WTC11 (cell line): ENCODE results near the gene ORAI2. TPM values are rescaled to one million over a fixed set of nuclear protein-coding genes. Genes with fewer than 3 reads are reported as not detected.

Experiments
- ATAC-seq: fragments of 200-7000 bp; cut with Tn5 transposase; 2 replicates; pipeline ENCODE4 v1.10.0; 2021; ENCODE audit warnings: mild to moderate bottlenecking, moderate library complexity
- CTCF ChIA-PET: fragments of 300-600 bp; sonication (Branson Sonifier 250); formaldehyde crosslinking; loops from one replicate; lab custom pipeline; 2021; ENCODE audit warnings: antibody characterized with exemption; lab: Charles Lee
- POLR2A ChIA-PET: fragments of 350-600 bp; sonication (Branson Sonifier 250); formaldehyde crosslinking; loops from one replicate; lab custom pipeline; 2021; ENCODE audit warnings: antibody characterized with exemption; lab: Charles Lee
- DNase-seq: peaks from one replicate; pipeline ENCODE4 v3.0.0; 2021; ENCODE audit warnings: low spot score
- H3K27ac Mint-ChIP-seq: 2 replicates; pipeline ENCODE4 v1.8.0; 2021; ENCODE audit warnings: mixed read lengths
- H3K27me3 Mint-ChIP-seq: 2 replicates; pipeline ENCODE4 v1.8.0; 2021; ENCODE audit warnings: low read depth, mild to moderate bottlenecking, moderate library complexity, mixed read lengths
- H3K36me3 Mint-ChIP-seq: 2 replicates; pipeline ENCODE4 v1.8.0; 2021; ENCODE audit warnings: mixed read lengths
- H3K4me1 Mint-ChIP-seq: 2 replicates; pipeline ENCODE4 v1.8.0; 2022; ENCODE audit warnings: mixed read lengths
- H3K4me3 Mint-ChIP-seq: 2 replicates; pipeline ENCODE4 v1.8.0; 2021; ENCODE audit warnings: mild to moderate bottlenecking, moderate library complexity, mixed read lengths
- H3K9me3 Mint-ChIP-seq: 2 replicates; pipeline ENCODE4 v1.8.0; 2021; ENCODE audit warnings: mixed read lengths
- CREB1 ChIP-seq: sonication (generic); formaldehyde crosslinking; IDR thresholded peaks from 2 replicates; pipeline ENCODE4 v1.8.0; 2023; ENCODE audit warnings: mild to moderate bottlenecking, missing genetic modification reagents
- FOXJ3 ChIP-seq: sonication (generic); formaldehyde crosslinking; IDR thresholded peaks from 2 replicates; pipeline ENCODE4 v1.9.0; 2021; ENCODE audit warnings: missing genetic modification reagents, mild to moderate bottlenecking, borderline replicate concordance
- PRRX2 ChIP-seq: fragments of 250-450 bp; sonication (Bioruptor Pico); IDR thresholded peaks from 2 replicates; pipeline ENCODE4 v1.8.0; 2021; ENCODE audit warnings: mild to moderate bottlenecking
- TP53 ChIP-seq: sonication (generic); formaldehyde crosslinking; IDR thresholded peaks from 2 replicates; pipeline ENCODE4 v1.8.1; 2023; ENCODE audit warnings: mild to moderate bottlenecking, missing genetic modification reagents
- ZNF121 ChIP-seq: sonication (generic); formaldehyde crosslinking; IDR thresholded peaks from 2 replicates; pipeline ENCODE4 v1.8.0; 2023; ENCODE audit warnings: missing genetic modification reagents
- ZNF317 ChIP-seq: sonication (generic); formaldehyde crosslinking; IDR thresholded peaks from 2 replicates; pipeline ENCODE4 v1.8.1; 2023; ENCODE audit warnings: low read depth, mild to moderate bottlenecking, moderate library complexity, missing genetic modification reagents, borderline replicate concordance
- total RNA-seq: library from RNA; stranded (reverse); gene quantifications from 3 replicates; pipeline ENCODE4 v1.2.3, GENCODE V29; 2021
- TF ChIP-seq, protein P1 (sequence below): sonication (generic); formaldehyde crosslinking; IDR thresholded peaks from 2 replicates; pipeline ENCODE4 v1.8.1; 2023; ENCODE audit warnings: mild to moderate bottlenecking, missing genetic modification reagents, moderate library complexity
- TF ChIP-seq, protein P2 (sequence below): sonication (generic); formaldehyde crosslinking; IDR thresholded peaks from 2 replicates; pipeline ENCODE4 v1.8.1; 2022; ENCODE audit warnings: low read depth, missing genetic modification reagents, borderline replicate concordance
- TF ChIP-seq, protein P3 (sequence below): fragments of 250-450 bp; sonication (Bioruptor Pico); IDR thresholded peaks from 2 replicates; pipeline ENCODE4 v1.9.0; 2021; ENCODE audit warnings: moderate library complexity, mild to moderate bottlenecking, inconsistent platforms, borderline replicate concordance
- TF ChIP-seq, protein P4 (sequence below): fragments of 250-450 bp; sonication (Bioruptor Pico); IDR thresholded peaks from 2 replicates; pipeline ENCODE4 v1.9.0; 2021; ENCODE audit warnings: mild to moderate bottlenecking
- TF ChIP-seq, protein P5 (sequence below): fragments of 250-450 bp; sonication (Bioruptor Pico); IDR thresholded peaks from 2 replicates; pipeline ENCODE4 v1.9.0; 2021; ENCODE audit warnings: mild to moderate bottlenecking
- TF ChIP-seq, protein P6 (sequence below): sonication (generic); formaldehyde crosslinking; IDR thresholded peaks from 2 replicates; pipeline ENCODE4 v1.8.0; 2023; ENCODE audit warnings: mild to moderate bottlenecking, missing genetic modification reagents

ORAI2 gene
- total RNA-seq, 1 experiment from 2014 or later = 22.2 TPM

DNA sequence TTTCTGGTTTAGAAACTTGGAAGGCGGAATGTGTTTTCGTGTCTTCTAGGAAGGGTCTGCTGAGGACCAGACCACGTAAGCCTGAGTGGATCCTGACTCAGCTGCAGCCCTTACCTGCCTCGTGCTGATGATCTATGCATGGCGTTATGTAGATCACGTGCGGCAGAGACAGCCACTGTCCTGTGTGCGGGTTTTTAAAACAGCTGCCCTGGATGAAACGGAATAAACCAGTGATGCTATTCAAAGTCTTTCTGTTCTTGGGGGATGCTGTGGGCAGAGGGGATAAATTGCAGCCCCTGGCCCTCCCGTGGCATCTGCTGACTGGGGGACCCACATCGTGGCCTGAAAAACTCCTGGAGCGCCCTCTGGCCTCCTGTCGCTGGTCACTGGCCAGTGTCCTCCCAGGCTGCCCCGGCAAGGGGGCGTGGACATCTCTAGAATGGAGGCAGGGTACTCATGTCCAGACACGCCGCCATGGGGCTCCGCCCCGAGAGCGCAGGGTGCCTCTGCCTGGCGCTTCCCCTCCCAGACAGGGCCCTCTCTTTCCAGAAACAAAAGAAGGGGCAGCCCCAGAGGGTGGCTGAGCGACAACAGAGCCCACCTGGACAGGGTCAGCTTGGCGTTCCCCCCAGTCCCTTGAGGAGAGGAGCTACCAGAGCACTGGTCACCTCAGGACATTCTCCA lies 18.1 kb downstream of the ORAI2 start:
- ATAC-seq = peak; percentile 65
- peaks cover 2% of the 10 kb centered on the region; the same call in 1 of the 2 replicates for H3K36me3 Mint-ChIP-seq
- DNase-seq = peak; percentile 55
- H3K9me3 Mint-ChIP-seq = no peaks in the 10 kb centered on the region
- H3K4me3 Mint-ChIP-seq = no peak overlapping the region
- H3K4me1 Mint-ChIP-seq = peaks cover 9% of the 10 kb centered on the region
- ChIA-PET CTCF (interaction anchor here (1.0 to 2.6 kb wide), 3 partner anchors 16 to 172 kb away, joined by 3 to 13 read pairs (median 4); no protein-coding TSS in a partner anchor), POLR2A (interaction anchor here (0.6 to 1.2 kb wide), 2 partner anchors 10 to 56 kb away, joined by 3 to 6 read pairs; partner anchors contain the start of gene PRKRIP1)
- H3K27me3 Mint-ChIP-seq = no peaks in the 10 kb centered on the region
- TF ChIP-seq, protein P1, sequence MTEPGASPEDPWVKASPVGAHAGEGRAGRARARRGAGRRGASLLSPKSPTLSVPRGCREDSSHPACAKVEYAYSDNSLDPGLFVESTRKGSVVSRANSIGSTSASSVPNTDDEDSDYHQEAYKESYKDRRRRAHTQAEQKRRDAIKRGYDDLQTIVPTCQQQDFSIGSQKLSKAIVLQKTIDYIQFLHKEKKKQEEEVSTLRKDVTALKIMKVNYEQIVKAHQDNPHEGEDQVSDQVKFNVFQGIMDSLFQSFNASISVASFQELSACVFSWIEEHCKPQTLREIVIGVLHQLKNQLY = no peak
- TF ChIP-seq, protein P2, sequence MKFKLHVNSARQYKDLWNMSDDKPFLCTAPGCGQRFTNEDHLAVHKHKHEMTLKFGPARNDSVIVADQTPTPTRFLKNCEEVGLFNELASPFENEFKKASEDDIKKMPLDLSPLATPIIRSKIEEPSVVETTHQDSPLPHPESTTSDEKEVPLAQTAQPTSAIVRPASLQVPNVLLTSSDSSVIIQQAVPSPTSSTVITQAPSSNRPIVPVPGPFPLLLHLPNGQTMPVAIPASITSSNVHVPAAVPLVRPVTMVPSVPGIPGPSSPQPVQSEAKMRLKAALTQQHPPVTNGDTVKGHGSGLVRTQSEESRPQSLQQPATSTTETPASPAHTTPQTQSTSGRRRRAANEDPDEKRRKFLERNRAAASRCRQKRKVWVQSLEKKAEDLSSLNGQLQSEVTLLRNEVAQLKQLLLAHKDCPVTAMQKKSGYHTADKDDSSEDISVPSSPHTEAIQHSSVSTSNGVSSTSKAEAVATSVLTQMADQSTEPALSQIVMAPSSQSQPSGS (CRISPR knock-in tag) = no peak
- no peak for TF ChIP-seq PRRX2 (CRISPR knock-in tag)
- TF ChIP-seq, protein P3, sequence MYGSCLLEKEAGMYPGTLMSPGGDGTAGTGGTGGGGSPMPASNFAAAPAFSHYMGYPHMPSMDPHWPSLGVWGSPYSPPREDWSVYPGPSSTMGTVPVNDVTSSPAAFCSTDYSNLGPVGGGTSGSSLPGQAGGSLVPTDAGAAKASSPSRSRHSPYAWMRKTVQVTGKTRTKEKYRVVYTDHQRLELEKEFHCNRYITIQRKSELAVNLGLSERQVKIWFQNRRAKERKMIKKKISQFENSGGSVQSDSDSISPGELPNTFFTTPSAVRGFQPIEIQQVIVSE (CRISPR knock-in tag) = no peak
- no peak for TF ChIP-seq CREB1 (CRISPR knock-in tag)
- TF ChIP-seq ZNF317 (CRISPR knock-in tag) = no peak
- TF ChIP-seq, protein P4, sequence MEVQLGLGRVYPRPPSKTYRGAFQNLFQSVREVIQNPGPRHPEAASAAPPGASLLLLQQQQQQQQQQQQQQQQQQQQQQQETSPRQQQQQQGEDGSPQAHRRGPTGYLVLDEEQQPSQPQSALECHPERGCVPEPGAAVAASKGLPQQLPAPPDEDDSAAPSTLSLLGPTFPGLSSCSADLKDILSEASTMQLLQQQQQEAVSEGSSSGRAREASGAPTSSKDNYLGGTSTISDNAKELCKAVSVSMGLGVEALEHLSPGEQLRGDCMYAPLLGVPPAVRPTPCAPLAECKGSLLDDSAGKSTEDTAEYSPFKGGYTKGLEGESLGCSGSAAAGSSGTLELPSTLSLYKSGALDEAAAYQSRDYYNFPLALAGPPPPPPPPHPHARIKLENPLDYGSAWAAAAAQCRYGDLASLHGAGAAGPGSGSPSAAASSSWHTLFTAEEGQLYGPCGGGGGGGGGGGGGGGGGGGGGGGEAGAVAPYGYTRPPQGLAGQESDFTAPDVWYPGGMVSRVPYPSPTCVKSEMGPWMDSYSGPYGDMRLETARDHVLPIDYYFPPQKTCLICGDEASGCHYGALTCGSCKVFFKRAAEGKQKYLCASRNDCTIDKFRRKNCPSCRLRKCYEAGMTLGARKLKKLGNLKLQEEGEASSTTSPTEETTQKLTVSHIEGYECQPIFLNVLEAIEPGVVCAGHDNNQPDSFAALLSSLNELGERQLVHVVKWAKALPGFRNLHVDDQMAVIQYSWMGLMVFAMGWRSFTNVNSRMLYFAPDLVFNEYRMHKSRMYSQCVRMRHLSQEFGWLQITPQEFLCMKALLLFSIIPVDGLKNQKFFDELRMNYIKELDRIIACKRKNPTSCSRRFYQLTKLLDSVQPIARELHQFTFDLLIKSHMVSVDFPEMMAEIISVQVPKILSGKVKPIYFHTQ (CRISPR knock-in tag) = no peak
- no peak for TF ChIP-seq FOXJ3 (CRISPR knock-in tag)
- TF ChIP-seq TP53 (CRISPR knock-in tag) = no peak
- TF ChIP-seq, protein P5, sequence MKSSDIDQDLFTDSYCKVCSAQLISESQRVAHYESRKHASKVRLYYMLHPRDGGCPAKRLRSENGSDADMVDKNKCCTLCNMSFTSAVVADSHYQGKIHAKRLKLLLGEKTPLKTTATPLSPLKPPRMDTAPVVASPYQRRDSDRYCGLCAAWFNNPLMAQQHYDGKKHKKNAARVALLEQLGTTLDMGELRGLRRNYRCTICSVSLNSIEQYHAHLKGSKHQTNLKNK = no peak
- H3K27ac Mint-ChIP-seq = no peak overlapping the region

DNA sequence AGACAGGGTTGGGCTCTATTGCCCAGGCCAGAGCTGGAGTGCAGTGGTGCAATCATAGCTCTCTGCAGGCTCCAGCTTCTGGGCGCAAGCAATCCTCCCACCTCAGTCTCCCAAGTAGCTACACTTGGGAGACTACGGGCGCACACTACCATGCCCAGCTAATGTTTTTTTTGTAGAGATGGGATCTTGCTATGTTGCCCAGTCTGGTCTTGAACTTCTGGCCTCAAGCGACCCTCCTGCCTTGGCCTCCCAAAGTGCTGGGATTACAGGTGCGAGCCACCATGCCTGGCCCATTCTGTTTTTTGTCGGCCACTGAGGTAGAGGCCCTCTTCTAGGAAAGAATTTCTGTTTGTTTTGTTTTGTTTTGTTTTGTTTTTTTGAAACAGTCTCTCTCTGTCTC lies 19.1 kb downstream of the ORAI2 start:
- no peak for ATAC-seq
- POLR2A ChIA-PET = interaction anchor here (1.2 kb wide), 1 partner anchor 11 kb away, joined by 6 read pairs; no protein-coding TSS in a partner anchor
- H3K4me1 Mint-ChIP-seq = peaks cover 9% of the 10 kb centered on the region
- no peaks in the 10 kb centered on the region for H3K9me3 Mint-ChIP-seq
- TF ChIP-seq ZNF121 (CRISPR knock-in tag) = peak; percentile 95
- TF ChIP-seq, protein P6, sequence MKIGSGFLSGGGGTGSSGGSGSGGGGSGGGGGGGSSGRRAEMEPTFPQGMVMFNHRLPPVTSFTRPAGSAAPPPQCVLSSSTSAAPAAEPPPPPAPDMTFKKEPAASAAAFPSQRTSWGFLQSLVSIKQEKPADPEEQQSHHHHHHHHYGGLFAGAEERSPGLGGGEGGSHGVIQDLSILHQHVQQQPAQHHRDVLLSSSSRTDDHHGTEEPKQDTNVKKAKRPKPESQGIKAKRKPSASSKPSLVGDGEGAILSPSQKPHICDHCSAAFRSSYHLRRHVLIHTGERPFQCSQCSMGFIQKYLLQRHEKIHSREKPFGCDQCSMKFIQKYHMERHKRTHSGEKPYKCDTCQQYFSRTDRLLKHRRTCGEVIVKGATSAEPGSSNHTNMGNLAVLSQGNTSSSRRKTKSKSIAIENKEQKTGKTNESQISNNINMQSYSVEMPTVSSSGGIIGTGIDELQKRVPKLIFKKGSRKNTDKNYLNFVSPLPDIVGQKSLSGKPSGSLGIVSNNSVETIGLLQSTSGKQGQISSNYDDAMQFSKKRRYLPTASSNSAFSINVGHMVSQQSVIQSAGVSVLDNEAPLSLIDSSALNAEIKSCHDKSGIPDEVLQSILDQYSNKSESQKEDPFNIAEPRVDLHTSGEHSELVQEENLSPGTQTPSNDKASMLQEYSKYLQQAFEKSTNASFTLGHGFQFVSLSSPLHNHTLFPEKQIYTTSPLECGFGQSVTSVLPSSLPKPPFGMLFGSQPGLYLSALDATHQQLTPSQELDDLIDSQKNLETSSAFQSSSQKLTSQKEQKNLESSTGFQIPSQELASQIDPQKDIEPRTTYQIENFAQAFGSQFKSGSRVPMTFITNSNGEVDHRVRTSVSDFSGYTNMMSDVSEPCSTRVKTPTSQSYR = no peak
- no peaks in the 10 kb centered on the region for H3K27me3 Mint-ChIP-seq
- H3K27ac Mint-ChIP-seq = no peak overlapping the region
- DNase-seq = no peak
- no peak overlapping the region for H3K4me3 Mint-ChIP-seq
- CTCF ChIA-PET = interaction anchor here (1.0 to 2.6 kb wide), 4 partner anchors 13 to 48 kb away, joined by 3 to 13 read pairs (median 4); no protein-coding TSS in a partner anchor
- H3K36me3 Mint-ChIP-seq = peaks cover 9% of the 10 kb centered on the region; the same call in 1 of the 2 replicates
